ENCODE measurements around the gene CYP51A1. TPM values are rescaled to one million over a fixed set of nuclear protein-coding genes. Genes with fewer than 3 reads are reported as not detected.

CYP51A1 gene
- total RNA-seq, 1 experiment from 2014 or later: 80.0 TPM

DNA sequence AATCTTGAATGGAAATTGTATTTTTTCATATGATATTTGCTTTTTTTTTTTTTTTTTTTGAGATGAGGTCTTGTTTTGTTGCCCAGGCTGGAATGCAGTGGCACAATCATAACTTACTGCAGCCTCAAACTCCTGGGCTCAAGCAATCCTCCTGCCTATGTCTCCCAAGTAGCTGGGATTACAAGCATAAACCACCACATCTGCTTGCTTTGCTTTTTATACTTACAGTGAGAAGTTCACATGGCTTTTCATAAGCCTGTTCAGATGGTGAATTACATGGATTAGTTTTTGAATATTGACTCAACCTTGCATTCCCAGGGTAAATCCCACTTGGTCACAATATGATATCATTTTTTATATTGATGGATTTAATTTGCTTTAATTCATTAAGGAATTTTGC lies 22.7 kb upstream of the CYP51A1 start:
- no peak for DNase-seq
- Histone ChIP-seq H2BK12ac (ENCODE audit: insufficient read length, low read depth, low read length) (no peak overlapping the region), H2AFZ (ENCODE audit: low read length) (no peak overlapping the region), H3K27me3 (ENCODE audit: insufficient read depth, low read length) (no peaks in the 10 kb centered on the region), H3K18ac (ENCODE audit: insufficient read length, low read depth, low read length) (no peak overlapping the region), H2AK5ac (ENCODE audit: insufficient read length, low read length) (no peak overlapping the region), H4K91ac (ENCODE audit: insufficient read length, low read depth, low read length) (no peak overlapping the region), H2BK5ac (ENCODE audit: insufficient read length, low read length) (no peak overlapping the region), H3K27ac (ENCODE audit: insufficient read length, low read depth, low read length) (no peak overlapping the region), H4K8ac (replicated peaks; ENCODE audit: insufficient read length, low read depth, low read length) (no peak overlapping the region), H2BK120ac (ENCODE audit: low read depth, low read length, poor library complexity, severe bottlenecking) (no peak overlapping the region), H3K79me1 (ENCODE audit: insufficient read depth, low read depth, low read length, poor library complexity, severe bottlenecking) (no peaks in the 10 kb centered on the region), H3K9ac (ENCODE audit: extremely low read depth, insufficient read length, low read length) (no peak overlapping the region), H3K14ac (ENCODE audit: insufficient read depth, low read length) (no peak overlapping the region), H3K23ac (ENCODE audit: insufficient read length, low read depth, low read length) (no peak overlapping the region), H3K4me2 (ENCODE audit: insufficient read depth, insufficient read length, low read length) (no peak overlapping the region), H3K23me2 (ENCODE audit: insufficient read length, low read depth, low read length, poor library complexity, severe bottlenecking) (no peaks in the 10 kb centered on the region), H4K5ac (ENCODE audit: insufficient read length, low read depth, low read length) (no peak overlapping the region), H3K79me2 (ENCODE audit: insufficient read depth, low read length) (no peaks in the 10 kb centered on the region), H3K4ac (ENCODE audit: low read depth, low read length) (no peak overlapping the region), H2BK15ac (ENCODE audit: low read depth, low read length) (no peak overlapping the region), H3T11ph (ENCODE audit: low read length) (no peak overlapping the region), H4K20me1 (ENCODE audit: control insufficient read depth, insufficient read depth, insufficient read length) (no peaks in the 10 kb centered on the region), H3K9me3 (ENCODE audit: control insufficient read depth, low read depth, low read length) (no peaks in the 10 kb centered on the region), H3K56ac (ENCODE audit: insufficient read length, low read depth, low read length) (no peak overlapping the region), H3K4me1 (ENCODE audit: insufficient read depth, low read length) (no peaks in the 10 kb centered on the region), H2BK20ac (ENCODE audit: low read depth, low read length, poor library complexity, severe bottlenecking) (no peak overlapping the region)
- no peaks in the 10 kb centered on the region for H3K27me3 Mint-ChIP-seq (ENCODE audit: low read depth)
- no peak overlapping the region for H3K27ac Mint-ChIP-seq
- peaks cover 0 to 4% of the 10 kb centered on the region in 2 experiments; a peak in 1 of 4 replicates for H3K4me1 Mint-ChIP-seq
- H3K4me3 Mint-ChIP-seq: no peak overlapping the region
- H3K9me3 Mint-ChIP-seq: no peaks in the 10 kb centered on the region
- no peaks in the 10 kb centered on the region for H3K36me3 Mint-ChIP-seq (ENCODE audit: insufficient read depth in 1 of 3, low read depth in 3 of 3)
- TF ChIP-seq, protein P1, sequence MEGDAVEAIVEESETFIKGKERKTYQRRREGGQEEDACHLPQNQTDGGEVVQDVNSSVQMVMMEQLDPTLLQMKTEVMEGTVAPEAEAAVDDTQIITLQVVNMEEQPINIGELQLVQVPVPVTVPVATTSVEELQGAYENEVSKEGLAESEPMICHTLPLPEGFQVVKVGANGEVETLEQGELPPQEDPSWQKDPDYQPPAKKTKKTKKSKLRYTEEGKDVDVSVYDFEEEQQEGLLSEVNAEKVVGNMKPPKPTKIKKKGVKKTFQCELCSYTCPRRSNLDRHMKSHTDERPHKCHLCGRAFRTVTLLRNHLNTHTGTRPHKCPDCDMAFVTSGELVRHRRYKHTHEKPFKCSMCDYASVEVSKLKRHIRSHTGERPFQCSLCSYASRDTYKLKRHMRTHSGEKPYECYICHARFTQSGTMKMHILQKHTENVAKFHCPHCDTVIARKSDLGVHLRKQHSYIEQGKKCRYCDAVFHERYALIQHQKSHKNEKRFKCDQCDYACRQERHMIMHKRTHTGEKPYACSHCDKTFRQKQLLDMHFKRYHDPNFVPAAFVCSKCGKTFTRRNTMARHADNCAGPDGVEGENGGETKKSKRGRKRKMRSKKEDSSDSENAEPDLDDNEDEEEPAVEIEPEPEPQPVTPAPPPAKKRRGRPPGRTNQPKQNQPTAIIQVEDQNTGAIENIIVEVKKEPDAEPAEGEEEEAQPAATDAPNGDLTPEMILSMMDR (conservative IDR thresholded peaks at IDR 0.05): no peak

All from H9 (cell line).